HEK293 (cell line): ENCODE results near the gene FAM110D.

Source experiments
- CTCF ChIA-PET: fragments of 350-600 bp; formaldehyde crosslinking; extraction: SDS; loops from one replicate; lab custom pipeline; 2021; ENCODE audit warnings: antibody characterized with exemption; lab: Yijun Ruan, JAX
- POLR2A ChIA-PET: fragments of 300-600 bp; formaldehyde crosslinking; extraction: SDS; loops from one replicate; lab custom pipeline; 2020; ENCODE audit warnings: antibody characterized with exemption, inconsistent platforms; lab: Yijun Ruan, JAX
- H3K27ac ChIP-seq: fragments of 200-500 bp; sonication (Bioruptor generic); 2 replicates; pipeline ENCODE4 v1.5.1; 2014; ENCODE audit warnings: low read depth, low read length, control low read depth, inconsistent platforms; ENCODE audit errors: extremely low read depth
- H3K36me3 ChIP-seq, 2 experiments: fragments of 200-500 bp in 1 of 2; sonication (Bioruptor generic) in 1 of 2; 1 replicate in 1 of 2; 2 replicates in 1 of 2; pipeline ENCODE4 v1.5.1; 2014 to 2017; ENCODE audit warnings: inconsistent platforms in 2 of 2, low read length in 2 of 2; ENCODE audit not compliant: control insufficient read depth in 2 of 2, insufficient read depth in 1 of 2
- H3K4me1 ChIP-seq: fragments of 200-500 bp; sonication (Bioruptor generic); 2 replicates; pipeline ENCODE4 v1.5.1; 2014; ENCODE audit warnings: mild to moderate bottlenecking, low read length, inconsistent platforms; ENCODE audit not compliant: control insufficient read depth, insufficient read depth
- H3K4me3 ChIP-seq: 2 replicates; pipeline ENCODE4 v1.5.1; 2011; ENCODE audit warnings: low read depth, mild to moderate bottlenecking, control low read depth, low read length, moderate library complexity
- H3K9me3 ChIP-seq: fragments of 200-500 bp; sonication (Bioruptor generic); 2 replicates; pipeline ENCODE4 v1.5.1; 2014; ENCODE audit warnings: low read depth, low read length, inconsistent platforms; ENCODE audit not compliant: control insufficient read depth, insufficient read depth
- ATF2 ChIP-seq: fragments of 450-650 bp; formaldehyde crosslinking; IDR thresholded peaks from 2 replicates; pipeline ENCODE4 v1.5.1; 2016; ENCODE audit warnings: missing biosample characterization, missing genetic modification characterization, low read depth
- HOXD13 ChIP-seq: sonication (generic); formaldehyde crosslinking; IDR thresholded peaks from 2 replicates; pipeline ENCODE4 v1.8.0; 2022; ENCODE audit warnings: missing genetic modification reagents, borderline replicate concordance
- KLF16 ChIP-seq: fragments of 450-650 bp; formaldehyde crosslinking; IDR thresholded peaks from 2 replicates; pipeline ENCODE4 v1.5.1; 2017; ENCODE audit warnings: missing biosample characterization, missing genetic modification characterization
- KLF7 ChIP-seq: fragments of 450-650 bp; formaldehyde crosslinking; IDR thresholded peaks from 2 replicates; pipeline ENCODE4 v1.5.1; 2016; ENCODE audit warnings: missing biosample characterization, missing genetic modification characterization, borderline replicate concordance
- KLF9 ChIP-seq: fragments of 450-650 bp; formaldehyde crosslinking; IDR thresholded peaks from 2 replicates; pipeline ENCODE4 v1.5.1; 2016; ENCODE audit warnings: missing biosample characterization, missing genetic modification characterization, low read depth
- SCRT2 ChIP-seq: fragments of 450-650 bp; formaldehyde crosslinking; IDR thresholded peaks from 2 replicates; pipeline ENCODE4 v1.5.1; 2016; ENCODE audit warnings: missing biosample characterization, missing genetic modification characterization
- ZFHX2 ChIP-seq: fragments of 450-650 bp; formaldehyde crosslinking; conservative IDR thresholded peaks from 2 replicates; pipeline ENCODE4 v1.5.1; 2016; ENCODE audit warnings: missing biosample characterization, missing genetic modification characterization
- ZNF184 ChIP-seq: fragments of 450-650 bp; IDR thresholded peaks from 2 replicates; pipeline ENCODE4 v1.5.1; 2018; ENCODE audit warnings: missing biosample characterization, mild to moderate bottlenecking, missing genetic modification characterization
- ZNF19 ChIP-seq: fragments of 450-650 bp; formaldehyde crosslinking; IDR thresholded peaks from 2 replicates; pipeline ENCODE4; 2016; ENCODE audit warnings: missing biosample characterization, missing genetic modification characterization, low read depth
- ZNF223 ChIP-seq: fragments of 450-650 bp; formaldehyde crosslinking; IDR thresholded peaks from 2 replicates; pipeline ENCODE4 v1.5.1; 2016; ENCODE audit warnings: missing biosample characterization, missing genetic modification characterization
- ZNF324 ChIP-seq: fragments of 450-650 bp; formaldehyde crosslinking; IDR thresholded peaks from 2 replicates; pipeline ENCODE4 v1.5.1; 2016; ENCODE audit warnings: missing biosample characterization, missing genetic modification characterization
- ZNF350 ChIP-seq: fragments of 450-650 bp; formaldehyde crosslinking; IDR thresholded peaks from 2 replicates; pipeline ENCODE4 v1.5.0; 2017; ENCODE audit warnings: missing biosample characterization, mild to moderate bottlenecking, missing genetic modification characterization
- ZNF398 ChIP-seq: fragments of 450-650 bp; formaldehyde crosslinking; IDR thresholded peaks from 2 replicates; pipeline ENCODE4 v1.5.1; 2017; ENCODE audit warnings: missing biosample characterization, missing genetic modification characterization
- ZNF416 ChIP-seq: fragments of 450-650 bp; formaldehyde crosslinking; IDR thresholded peaks from 2 replicates; pipeline ENCODE4 v1.5.1; 2016; ENCODE audit warnings: missing biosample characterization, missing genetic modification characterization
- ZNF501 ChIP-seq: fragments of 450-650 bp; formaldehyde crosslinking; IDR thresholded peaks from 2 replicates; pipeline ENCODE4 v1.5.1; 2016; ENCODE audit warnings: missing biosample characterization, missing genetic modification characterization
- ZNF518A ChIP-seq: fragments of 450-650 bp; formaldehyde crosslinking; conservative IDR thresholded peaks from 2 replicates; pipeline ENCODE4 v1.5.1; 2016; ENCODE audit warnings: low read depth, missing biosample characterization, missing genetic modification characterization
- ZNF571 ChIP-seq: fragments of 450-650 bp; formaldehyde crosslinking; IDR thresholded peaks from 2 replicates; pipeline ENCODE4 v1.5.0; 2017; ENCODE audit warnings: missing biosample characterization, missing genetic modification characterization
- ZNF596 ChIP-seq: fragments of 450-650 bp; IDR thresholded peaks from 2 replicates; pipeline ENCODE4 v1.5.0; 2018; ENCODE audit warnings: missing biosample characterization, mild to moderate bottlenecking, missing genetic modification characterization, moderate library complexity
- ZNF777 ChIP-seq: fragments of 450-650 bp; formaldehyde crosslinking; IDR thresholded peaks from 2 replicates; pipeline ENCODE4 v1.5.1; 2017; ENCODE audit warnings: missing biosample characterization, missing genetic modification characterization, borderline replicate concordance

Gene FAM110D

GRCh38 chr1:26191739-26192138 is 32.9 kb downstream of the FAM110D start:
- CTCF ChIA-PET: interaction anchor here (0.6 to 4.1 kb wide), 3 partner anchors 43 to 152 kb away, joined by 3 to 32 read pairs (median 5); partner anchors contain the start of gene CEP85
- Histone ChIP-seq H3K9me3 (no peaks in the 10 kb centered on the region), H3K27ac (no peak overlapping the region), H3K36me3 (no peaks in the 10 kb centered on the region), H3K4me3 (no peak overlapping the region), H3K4me1 (no peaks in the 10 kb centered on the region)
- POLR2A ChIA-PET: no interaction called here
- TF ChIP-seq ZNF596 (tag by site-specific recombination): no peak
- TF ChIP-seq ZNF777 (tag by site-specific recombination): no peak
- no peak for TF ChIP-seq ATF2 (tag by site-specific recombination)
- no peak for TF ChIP-seq KLF16
- TF ChIP-seq ZNF223 (tag by site-specific recombination): no peak
- no peak for TF ChIP-seq ZNF416 (tag by site-specific recombination)

GRCh38 chr1:26195805-26196204 is 36.9 kb downstream of the FAM110D start:
- Histone ChIP-seq H3K36me3 (no peaks in the 10 kb centered on the region), H3K9me3 (no peaks in the 10 kb centered on the region)
- CTCF ChIA-PET: no interaction called here
- TF ChIP-seq ZNF19 (no peak), ZNF324 (no peak), ZNF398 (tag by site-specific recombination) (no peak), SCRT2 (tag by site-specific recombination) (no peak), KLF9 (no peak), KLF7 (tag by site-specific recombination) (no peak), ZNF350 (tag by site-specific recombination) (no peak), ZNF518A (tag by site-specific recombination) (no peak), ZNF571 (tag by site-specific recombination) (no peak), ZNF184 (tag by site-specific recombination) (no peak), HOXD13 (CRISPR knock-in tag) (no peak), ZFHX2 (tag by site-specific recombination) (no peak), ZNF501 (no peak), ZNF596 (tag by site-specific recombination) (no peak)
- TF ChIP-seq, all 188 proteins: peak for 0
- POLR2A ChIA-PET: no interaction called here
- no peak overlapping the region for H3K4me3 ChIP-seq
- H3K27ac ChIP-seq: no peak overlapping the region
- H3K4me1 ChIP-seq: no peaks in the 10 kb centered on the region
